C4-2B (cell line): ENCODE measurements around the gene TMEM79.

Source experiments
- ZFX ChIP-seq: fragments of 450-650 bp; IDR thresholded peaks from 2 replicates; pipeline ENCODE4 v1.6.1; 2017
- TF ChIP-seq, protein P1 (sequence below): fragments of 450-650 bp; conservative IDR thresholded peaks from 2 replicates; pipeline ENCODE4 v1.5.1; 2017; ENCODE audit warnings: mild to moderate bottlenecking

GRCh38 chr1:156241311-156241811 is 42.8 kb upstream of the TMEM79 start:
- TF ChIP-seq, protein P1, sequence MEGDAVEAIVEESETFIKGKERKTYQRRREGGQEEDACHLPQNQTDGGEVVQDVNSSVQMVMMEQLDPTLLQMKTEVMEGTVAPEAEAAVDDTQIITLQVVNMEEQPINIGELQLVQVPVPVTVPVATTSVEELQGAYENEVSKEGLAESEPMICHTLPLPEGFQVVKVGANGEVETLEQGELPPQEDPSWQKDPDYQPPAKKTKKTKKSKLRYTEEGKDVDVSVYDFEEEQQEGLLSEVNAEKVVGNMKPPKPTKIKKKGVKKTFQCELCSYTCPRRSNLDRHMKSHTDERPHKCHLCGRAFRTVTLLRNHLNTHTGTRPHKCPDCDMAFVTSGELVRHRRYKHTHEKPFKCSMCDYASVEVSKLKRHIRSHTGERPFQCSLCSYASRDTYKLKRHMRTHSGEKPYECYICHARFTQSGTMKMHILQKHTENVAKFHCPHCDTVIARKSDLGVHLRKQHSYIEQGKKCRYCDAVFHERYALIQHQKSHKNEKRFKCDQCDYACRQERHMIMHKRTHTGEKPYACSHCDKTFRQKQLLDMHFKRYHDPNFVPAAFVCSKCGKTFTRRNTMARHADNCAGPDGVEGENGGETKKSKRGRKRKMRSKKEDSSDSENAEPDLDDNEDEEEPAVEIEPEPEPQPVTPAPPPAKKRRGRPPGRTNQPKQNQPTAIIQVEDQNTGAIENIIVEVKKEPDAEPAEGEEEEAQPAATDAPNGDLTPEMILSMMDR = no peak
- TF ChIP-seq ZFX = no peak
